GM10266 (cell line): ENCODE results near the gene NEXMIF.
"Not testable (repeated sequence)": the region's sequence is repeated elsewhere in the genome, so short reads cannot be mapped to it uniquely, and the experiment has no call there.

ENCODE experiments used
- DNase-seq: peaks from one replicate; pipeline ENCODE4 v3.0.0; 2012; ENCODE audit errors: extremely low spot score
- CTCF ChIP-seq: IDR thresholded peaks from 2 replicates; pipeline ENCODE4 v1.5.1; 2012; ENCODE audit warnings: mild to moderate bottlenecking, low read depth; ENCODE audit not compliant: control insufficient read depth, insufficient read depth; ENCODE audit errors: missing control alignments

The NEXMIF gene

GRCh38 chrX:74925225-74926088 is at the start of gene NEXMIF:
TSS of gene NEXMIF (minus strand) at chrX:74925452.
- TF ChIP-seq CTCF = no peak
- DNase-seq = no peak

- DNase-seq = not testable (repeated sequence)
Observed at GRCh38 chrX:74961962-74962361, 36.7 kb upstream of the NEXMIF start.

GRCh38 chrX:74949717-74950116 is 24.5 kb upstream of the NEXMIF start:
- DNase-seq = no peak
- TF ChIP-seq CTCF = no peak

- no peak for TF ChIP-seq CTCF
- no peak for DNase-seq
Observed at GRCh38 chrX:74940414-74940813, 15.2 kb upstream of the NEXMIF start.

- DNase-seq = no peak
- TF ChIP-seq CTCF = no peak
Observed at GRCh38 chrX:74931214-74931613, 6.0 kb upstream of the NEXMIF start.

- TF ChIP-seq CTCF = no peak
- no peak for DNase-seq
Observed at GRCh38 chrX:74924449-74925224, 615 bp downstream of the NEXMIF start.

- no peak for DNase-seq
- no peak for TF ChIP-seq CTCF
Observed at GRCh38 chrX:74923942-74924448, 1.3 kb downstream of the NEXMIF start.
